GM19372 (cell line): Measurements from ENCODE around the gene CABP7.

Source experiments
- ATAC-seq: cut with Tn5 transposase; IDR thresholded peaks from one replicate; pipeline ENCODE4 v1.9.1; 2021; ENCODE audit warnings: mild to moderate bottlenecking, low read depth, moderate library complexity; ENCODE audit not compliant: unreplicated experiment

Gene CABP7

GRCh38 chr22:29768052-29768693 lies 48.4 kb downstream of the CABP7 start:
- no peak for ATAC-seq

- ATAC-seq: no peak
Measured at GRCh38 chr22:29769723-29770321, 50.0 kb downstream of the CABP7 start.

GRCh38 chr22:29772170-29772641 lies 52.4 kb downstream of the CABP7 start:
- ATAC-seq: no peak

GRCh38 chr22:29773233-29773632 lies 53.4 kb downstream of the CABP7 start:
- ATAC-seq: no peak

- ATAC-seq: no peak
Measured at GRCh38 chr22:29780220-29780619, 60.4 kb downstream of the CABP7 start.

GRCh38 chr22:29780748-29781676 lies 61.2 kb downstream of the CABP7 start:
- no peak for ATAC-seq
